H1 (cell line): ENCODE measurements around the gene TMEM17. TPM values are rescaled to one million over a fixed set of nuclear protein-coding genes. Genes with fewer than 3 reads are reported as not detected.

Experiments used
- BACH1 ChIP-seq: IDR thresholded peaks from 2 replicates; pipeline ENCODE4 v1.6.1; 2012; ENCODE audit warnings: low read length, improper control_type of control experiment
- CBX8 ChIP-seq: fragments of 300-800, 300-1000 bp; sonication (generic); IDR thresholded peaks from 2 replicates; pipeline ENCODE4 v1.7.1; 2016; ENCODE audit warnings: low read depth, low read length, borderline replicate concordance
- EGR1 ChIP-seq: IDR thresholded peaks from 2 replicates; pipeline ENCODE4 v1.6.1; 2011; ENCODE audit warnings: low read depth, low read length, borderline replicate concordance
- GABPA ChIP-seq: IDR thresholded peaks from 2 replicates; pipeline ENCODE4 v1.6.1; 2011; ENCODE audit warnings: mild to moderate bottlenecking, low read length, moderate library complexity, borderline replicate concordance; ENCODE audit not compliant: insufficient read depth
- RBBP5 ChIP-seq: IDR thresholded peaks from 2 replicates; pipeline ENCODE4 v1.7.1; 2012; ENCODE audit warnings: low read depth, mild to moderate bottlenecking, inconsistent platforms, low read length, moderate library complexity, borderline replicate concordance
- RNF2 ChIP-seq: fragments of 200-900, 300-1000 bp; sonication (generic); IDR thresholded peaks from 2 replicates; pipeline ENCODE4 v1.7.1; 2016; ENCODE audit warnings: borderline replicate concordance, low read depth, mild to moderate bottlenecking, antibody characterized with exemption, low read length; ENCODE audit not compliant: poor library complexity, severe bottlenecking; ENCODE audit errors: missing control alignments
- RXRA ChIP-seq: IDR thresholded peaks from 2 replicates; pipeline ENCODE4 v1.6.1; 2011; ENCODE audit warnings: low read depth, mild to moderate bottlenecking, low read length, moderate library complexity; ENCODE audit not compliant: insufficient read depth
- SP4 ChIP-seq: IDR thresholded peaks from 2 replicates; pipeline ENCODE4 v1.6.1; 2012; ENCODE audit warnings: low read length, inconsistent platforms
- SUZ12 ChIP-seq: fragments of 200-600 bp; sonication (generic); IDR thresholded peaks from 2 replicates; pipeline ENCODE4 v1.6.1; 2012; ENCODE audit warnings: mild to moderate bottlenecking, inconsistent platforms, low read length, moderate library complexity, mixed read lengths
- ZNF274 ChIP-seq: IDR thresholded peaks from 2 replicates; pipeline ENCODE4 v1.7.0; 2012; ENCODE audit warnings: low read length, borderline replicate concordance; ENCODE audit errors: extremely low read depth
- polyA plus RNA-seq, 7 experiments: library from polyadenylated mRNA; depleted of rRNA in 3 of 7; stranded (reverse) in 5 of 7; unstranded in 2 of 7; fragments of >200 nt in 5 of 7; fragments of 200-250 nt in 2 of 7; gene quantifications; 1 replicate in 5 of 7; 2 replicates in 1 of 7; 4 replicates in 1 of 7; pipeline versions ENCODE4 v1.2.1 to v1.2.3, GENCODE V29; 2011 to 2013; ENCODE audit warnings: missing spikeins in 2 of 7, mixed read lengths in 2 of 7
- total RNA-seq: library from RNA; stranded (reverse); fragmentation: NEBNext Ultra II Directional; extraction: Animal tissue kit (Norgen Biotek cat#: 25700); gene quantifications from 2 replicates; pipeline ENCODE4 v1.2.1, GENCODE V29; 2021

TMEM17 gene
- total and polyA plus RNA-seq, 2 of the 8 experiments (the other 6 are each of a cell fraction or from before 2014, with no cell fraction given) = 0.69 to 1.2 TPM

- TF ChIP-seq CBX8 (no peak), RNF2 (no peak), RBBP5 (no peak), EGR1 (no peak), SP4 (no peak), GABPA (no peak), ZNF274 (no peak), RXRA (no peak), BACH1 (no peak), SUZ12 (no peak)
Measured at GRCh38 chr2:62501069-62501468, 4.9 kb downstream of the TMEM17 start (continued).
